Endothelial cell of umbilical vein (primary cell): ENCODE data around the gene PTCSC3. TPM values are rescaled to one million over a fixed set of nuclear protein-coding genes. Genes with fewer than 3 reads are reported as not detected.

Source experiments
- BruUV-seq: library from RNA; stranded (reverse); fragments of 400-500 nt; replicated peaks from 2 replicates; lab custom pipeline; 2021; lab: Mats Ljungman, UMichigan
- CTCF ChIA-PET: fragments of 300-600, 350-600 bp; sonication (Branson Sonifier 250); formaldehyde crosslinking; loops from one replicate; lab custom pipeline; 2021; ENCODE audit warnings: antibody characterized with exemption, inconsistent platforms; lab: Charles Lee
- POLR2A ChIA-PET: fragments of 300-600, 350-600 bp; sonication (Branson Sonifier 250); formaldehyde crosslinking; loops from one replicate; lab custom pipeline; 2021; ENCODE audit warnings: antibody characterized with exemption, inconsistent platforms; lab: Charles Lee
- DNase-seq: peaks from one replicate; pipeline ENCODE4 v3.0.0-alpha.2; 2011; ENCODE audit warnings: low read depth, low spot score
- FAIRE-seq: peaks from 2 replicates; lab custom pipeline; 2011; peaks lifted over from hg19 to GRCh38; lab: Jason Lieb, UNC
- H2AFZ ChIP-seq: 2 replicates; pipeline ENCODE4 v1.6.0; 2012; ENCODE audit warnings: low read depth, low read length, control low read depth, inconsistent platforms
- H3K27ac ChIP-seq: 2 replicates; pipeline ENCODE4 v1.5.1; 2011; ENCODE audit warnings: low read depth, mild to moderate bottlenecking, control low read depth, low read length, moderate library complexity; ENCODE audit not compliant: insufficient read depth
- H3K27me3 ChIP-seq, 2 experiments: 2 replicates each; pipeline versions ENCODE4 v1.6.0 to v1.6.1; 2011; ENCODE audit warnings: low read length in 2 of 2, mixed read lengths in 1 of 2; ENCODE audit not compliant: control insufficient read depth in 2 of 2, insufficient read depth in 2 of 2
- H3K36me3 ChIP-seq, 2 experiments: 2 replicates in 1 of 2; 3 replicates in 1 of 2; pipeline ENCODE4 v1.5.1; 2011; ENCODE audit warnings: low read length in 2 of 2, mild to moderate bottlenecking in 1 of 2, moderate library complexity in 1 of 2; ENCODE audit not compliant: control insufficient read depth in 2 of 2, insufficient read depth in 2 of 2; ENCODE audit errors: extremely low read depth in 1 of 2
- H3K4me1 ChIP-seq: 3 replicates; pipeline ENCODE4 v1.5.1; 2011; ENCODE audit warnings: mild to moderate bottlenecking, low read length; ENCODE audit not compliant: control insufficient read depth, insufficient read depth; ENCODE audit errors: extremely low read depth
- H3K4me2 ChIP-seq: 2 replicates; pipeline ENCODE4 v1.6.1; 2011; ENCODE audit warnings: low read length, control low read depth, mixed read lengths; ENCODE audit not compliant: insufficient read depth
- H3K4me3 ChIP-seq, 3 experiments: fragments of 200-600 bp in 1 of 3; sonication (generic), shearing (Covaris generic) in 1 of 3; replicated peaks in 1 of 3; 2 replicates each; pipeline ENCODE4 v1.5.1; 2011 to 2016; ENCODE audit warnings: control low read depth in 3 of 3, low read length in 3 of 3, mild to moderate bottlenecking in 2 of 3, inconsistent platforms in 1 of 3, low read depth in 1 of 3, moderate library complexity in 1 of 3; ENCODE audit not compliant: insufficient read depth in 1 of 3
- H3K79me2 ChIP-seq: 2 replicates; pipeline ENCODE4 v1.6.0; 2012; ENCODE audit warnings: low read length, inconsistent platforms; ENCODE audit not compliant: control insufficient read depth, insufficient read depth
- H3K9ac ChIP-seq: replicated peaks from 2 replicates; pipeline ENCODE3; 2011; ENCODE audit warnings: low read length, control low read depth; ENCODE audit not compliant: insufficient read depth; ENCODE audit errors: extremely low read depth
- H3K9me1 ChIP-seq: replicated peaks from 3 replicates; pipeline ENCODE4 v1.6.0; 2011; ENCODE audit warnings: mild to moderate bottlenecking, low read length; ENCODE audit not compliant: control insufficient read depth, insufficient read depth; ENCODE audit errors: extremely low read depth
- H3K9me3 ChIP-seq: replicated peaks from 2 replicates; pipeline ENCODE4 v1.5.1; 2012; ENCODE audit warnings: low read length, inconsistent platforms; ENCODE audit not compliant: control insufficient read depth, insufficient read depth
- H4K20me1 ChIP-seq: replicated peaks from 2 replicates; pipeline ENCODE3; 2011; ENCODE audit warnings: mild to moderate bottlenecking, low read length; ENCODE audit not compliant: control insufficient read depth, insufficient read depth; ENCODE audit errors: extremely low read depth
- EZH2 ChIP-seq: IDR thresholded peaks from 2 replicates; pipeline ENCODE4 v1.6.1; 2012; ENCODE audit warnings: borderline replicate concordance, low read depth, mild to moderate bottlenecking, moderate library complexity, low read length, inconsistent platforms; ENCODE audit not compliant: severe bottlenecking
- FOS ChIP-seq: IDR thresholded peaks from 2 replicates; pipeline ENCODE4 v1.6.1; 2011; ENCODE audit warnings: mild to moderate bottlenecking, low read length, moderate library complexity, borderline replicate concordance; ENCODE audit not compliant: insufficient read depth
- GATA2 ChIP-seq: IDR thresholded peaks from 2 replicates; pipeline ENCODE4 v1.7.0; 2011; ENCODE audit warnings: low read depth, mild to moderate bottlenecking, moderate library complexity, mixed read lengths, low read length; ENCODE audit not compliant: insufficient read length, insufficient read depth
- JUN ChIP-seq: IDR thresholded peaks from 2 replicates; pipeline ENCODE4 v1.6.1; 2011; ENCODE audit warnings: borderline replicate concordance, low read depth; ENCODE audit not compliant: insufficient read length, insufficient read depth
- MYC ChIP-seq: IDR thresholded peaks from one replicate; pipeline ENCODE4 v1.6.1; 2011; ENCODE audit warnings: mild to moderate bottlenecking, low read depth, low read length
- POLR2A ChIP-seq: IDR thresholded peaks from 2 replicates; pipeline ENCODE4 v1.6.1; 2012; ENCODE audit warnings: low read depth, mild to moderate bottlenecking, control low read depth, low read length
- POLR2AphosphoS5 ChIP-seq: IDR thresholded peaks from 2 replicates; pipeline ENCODE4 v1.6.1; 2012; ENCODE audit warnings: low read depth, mild to moderate bottlenecking, control low read depth, low read length, moderate library complexity; ENCODE audit not compliant: insufficient read depth
- dilution Hi-C: fragments of 300-500 bp; cut with MboI; formaldehyde crosslinking; loops from one replicate; pipeline ENCODE4 v1.15.0; 2019; ENCODE audit warnings: low sequenced_read_pairs; ENCODE audit not compliant: extremely low pct_ligation_motif_present
- intact Hi-C: fragments of 100-400 bp; cut with micrococcal nuclease; formaldehyde crosslinking; loops from one replicate; pipeline ENCODE4 v1.10.0; 2022
- polyA plus RNA-seq, 4 experiments: library from polyadenylated mRNA; depleted of rRNA in 3 of 4; stranded (reverse) in 3 of 4; unstranded in 1 of 4; fragments of >200 nt; gene quantifications; 2 replicates each; pipeline versions ENCODE4 v1.2.1 to v1.2.3, GENCODE V29; 2011 to 2012; ENCODE audit warnings: missing spikeins in 1 of 4
- total RNA-seq: library from RNA; stranded (reverse); gene quantifications from 2 replicates; pipeline ENCODE4 v1.2.3, GENCODE V29; 2021
- TF ChIP-seq, protein P1 (sequence below), 2 donors: IDR thresholded peaks; 1 replicate in 1 of 2; 2 replicates in 1 of 2; pipeline ENCODE4 v1.5.1; 2011; ENCODE audit warnings: low read length in 2 of 2, mild to moderate bottlenecking in 2 of 2, moderate library complexity in 2 of 2, control low read depth in 1 of 2, inconsistent platforms in 1 of 2, low read depth in 1 of 2; ENCODE audit not compliant: insufficient read depth in 1 of 2; ENCODE audit errors: extremely low read depth in 1 of 2
- TF ChIP-seq, protein P2 (sequence below): IDR thresholded peaks from 2 replicates; pipeline ENCODE4 v1.6.1; 2011; ENCODE audit not compliant: insufficient read depth, insufficient read length

The PTCSC3 gene
- total and polyA plus RNA-seq, 2 donors (not counting 3 experiments of a cell fraction or from before 2014, with no cell fraction given), result not detected

DNA sequence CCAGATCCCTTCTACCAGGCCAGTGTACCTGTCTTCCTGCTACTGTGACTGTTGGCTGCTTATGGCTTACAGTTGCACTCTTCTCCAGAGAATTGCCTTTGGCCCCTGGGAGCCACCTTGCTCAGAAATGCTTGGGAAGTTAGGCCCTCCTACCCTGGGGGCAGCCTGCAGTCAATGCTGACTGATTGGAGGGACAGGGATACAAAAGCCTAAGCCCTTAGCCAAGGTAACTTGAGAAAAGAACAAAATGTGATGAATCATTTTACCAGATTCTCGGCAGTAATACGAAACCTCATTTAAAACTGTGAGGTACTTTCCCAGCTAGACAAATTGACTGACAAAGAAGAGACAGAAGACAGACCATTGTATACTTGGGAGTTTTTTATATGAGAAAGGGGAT, 47.3 kb downstream of the PTCSC3 start:
- H3K9me3 ChIP-seq, result no peaks in the 10 kb centered on the region
- dilution Hi-C loops, result no loop called here
- no peaks in the 10 kb centered on the region for H3K79me2 ChIP-seq
- H3K4me2 ChIP-seq, result no peak overlapping the region
- no peak overlapping the region for H3K9ac ChIP-seq
- intact Hi-C loops, result no loop called here
- no peak overlapping the region for H2AFZ ChIP-seq
- ChIA-PET POLR2A (no interaction called here), CTCF (no interaction called here)
- no peak for DNase-seq
- H3K9me1 ChIP-seq, result no peaks in the 10 kb centered on the region
- H4K20me1 ChIP-seq, result no peaks in the 10 kb centered on the region
- no TSS peak for BruUV-seq
- TF ChIP-seq JUN (no peak), POLR2A (no peak), GATA2 (no peak), EZH2 (no peak), POLR2AphosphoS5 (no peak), FOS (no peak), MYC (no peak)
- TF ChIP-seq, protein P1, sequence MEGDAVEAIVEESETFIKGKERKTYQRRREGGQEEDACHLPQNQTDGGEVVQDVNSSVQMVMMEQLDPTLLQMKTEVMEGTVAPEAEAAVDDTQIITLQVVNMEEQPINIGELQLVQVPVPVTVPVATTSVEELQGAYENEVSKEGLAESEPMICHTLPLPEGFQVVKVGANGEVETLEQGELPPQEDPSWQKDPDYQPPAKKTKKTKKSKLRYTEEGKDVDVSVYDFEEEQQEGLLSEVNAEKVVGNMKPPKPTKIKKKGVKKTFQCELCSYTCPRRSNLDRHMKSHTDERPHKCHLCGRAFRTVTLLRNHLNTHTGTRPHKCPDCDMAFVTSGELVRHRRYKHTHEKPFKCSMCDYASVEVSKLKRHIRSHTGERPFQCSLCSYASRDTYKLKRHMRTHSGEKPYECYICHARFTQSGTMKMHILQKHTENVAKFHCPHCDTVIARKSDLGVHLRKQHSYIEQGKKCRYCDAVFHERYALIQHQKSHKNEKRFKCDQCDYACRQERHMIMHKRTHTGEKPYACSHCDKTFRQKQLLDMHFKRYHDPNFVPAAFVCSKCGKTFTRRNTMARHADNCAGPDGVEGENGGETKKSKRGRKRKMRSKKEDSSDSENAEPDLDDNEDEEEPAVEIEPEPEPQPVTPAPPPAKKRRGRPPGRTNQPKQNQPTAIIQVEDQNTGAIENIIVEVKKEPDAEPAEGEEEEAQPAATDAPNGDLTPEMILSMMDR (IDR thresholded peaks at IDR 0.05; ENCODE audit: extremely low read depth in 1 of 2, insufficient read depth in 1 of 2, low read depth in 1 of 2, low read length in 2 of 2), result no peak
- TF ChIP-seq, protein P2, sequence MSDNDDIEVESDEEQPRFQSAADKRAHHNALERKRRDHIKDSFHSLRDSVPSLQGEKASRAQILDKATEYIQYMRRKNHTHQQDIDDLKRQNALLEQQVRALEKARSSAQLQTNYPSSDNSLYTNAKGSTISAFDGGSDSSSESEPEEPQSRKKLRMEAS, result no peak
- H3K27me3 ChIP-seq, result no peaks in the 10 kb centered on the region
- H3K4me1 ChIP-seq, result no peaks in the 10 kb centered on the region
- no peak overlapping the region for H3K4me3 ChIP-seq
- no peak for FAIRE-seq
- H3K36me3 ChIP-seq, result no peaks in the 10 kb centered on the region
- H3K27ac ChIP-seq, result no peak overlapping the region
